ENCODE data around the gene C14orf180.
"Not testable (repeated sequence)": the region's sequence is repeated elsewhere in the genome, so short reads cannot be mapped to it uniquely, and the experiment has no call there.

The C14orf180 gene

DNA sequence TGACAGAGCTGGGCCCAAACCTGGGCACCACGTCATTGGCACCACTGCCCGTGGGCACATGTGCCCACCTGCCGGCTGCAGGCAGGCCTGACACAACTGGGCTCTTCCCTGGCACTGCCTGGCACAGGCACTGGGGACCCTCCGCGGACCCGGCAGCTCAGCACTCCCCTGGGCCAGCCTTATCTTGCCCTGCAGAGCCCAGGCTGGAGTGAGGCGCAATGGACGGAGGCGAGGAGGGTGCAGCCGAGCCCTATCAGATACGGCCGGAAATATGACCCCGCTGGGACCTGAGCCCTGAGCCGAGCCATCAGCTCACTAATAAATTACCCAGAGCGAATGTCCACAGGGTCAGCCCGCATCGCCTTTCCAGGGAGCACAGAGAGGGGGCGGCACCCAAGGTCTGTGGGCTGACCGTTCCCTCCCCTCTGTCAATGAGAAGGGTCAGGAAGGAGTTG, 1.7 kb upstream of the C14orf180 start:
- Mint-ChIP-seq H3K27ac (no peak overlapping the region), H3K4me1 (peaks cover 81% of the 10 kb centered on the region), H3K27me3 (ENCODE audit: low read depth, poor library complexity) (peaks cover 6% of the 10 kb centered on the region), H3K9me3 (no peaks in the 10 kb centered on the region), H3K36me3 (ENCODE audit: low read depth) (no peaks in the 10 kb centered on the region), H3K4me3 (peak overlapping the region; percentile 20)
- TF ChIP-seq, protein P1, sequence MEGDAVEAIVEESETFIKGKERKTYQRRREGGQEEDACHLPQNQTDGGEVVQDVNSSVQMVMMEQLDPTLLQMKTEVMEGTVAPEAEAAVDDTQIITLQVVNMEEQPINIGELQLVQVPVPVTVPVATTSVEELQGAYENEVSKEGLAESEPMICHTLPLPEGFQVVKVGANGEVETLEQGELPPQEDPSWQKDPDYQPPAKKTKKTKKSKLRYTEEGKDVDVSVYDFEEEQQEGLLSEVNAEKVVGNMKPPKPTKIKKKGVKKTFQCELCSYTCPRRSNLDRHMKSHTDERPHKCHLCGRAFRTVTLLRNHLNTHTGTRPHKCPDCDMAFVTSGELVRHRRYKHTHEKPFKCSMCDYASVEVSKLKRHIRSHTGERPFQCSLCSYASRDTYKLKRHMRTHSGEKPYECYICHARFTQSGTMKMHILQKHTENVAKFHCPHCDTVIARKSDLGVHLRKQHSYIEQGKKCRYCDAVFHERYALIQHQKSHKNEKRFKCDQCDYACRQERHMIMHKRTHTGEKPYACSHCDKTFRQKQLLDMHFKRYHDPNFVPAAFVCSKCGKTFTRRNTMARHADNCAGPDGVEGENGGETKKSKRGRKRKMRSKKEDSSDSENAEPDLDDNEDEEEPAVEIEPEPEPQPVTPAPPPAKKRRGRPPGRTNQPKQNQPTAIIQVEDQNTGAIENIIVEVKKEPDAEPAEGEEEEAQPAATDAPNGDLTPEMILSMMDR (IDR thresholded peaks at IDR 0.05) = no peak
- peak; percentile 80 for DNase-seq

DNA sequence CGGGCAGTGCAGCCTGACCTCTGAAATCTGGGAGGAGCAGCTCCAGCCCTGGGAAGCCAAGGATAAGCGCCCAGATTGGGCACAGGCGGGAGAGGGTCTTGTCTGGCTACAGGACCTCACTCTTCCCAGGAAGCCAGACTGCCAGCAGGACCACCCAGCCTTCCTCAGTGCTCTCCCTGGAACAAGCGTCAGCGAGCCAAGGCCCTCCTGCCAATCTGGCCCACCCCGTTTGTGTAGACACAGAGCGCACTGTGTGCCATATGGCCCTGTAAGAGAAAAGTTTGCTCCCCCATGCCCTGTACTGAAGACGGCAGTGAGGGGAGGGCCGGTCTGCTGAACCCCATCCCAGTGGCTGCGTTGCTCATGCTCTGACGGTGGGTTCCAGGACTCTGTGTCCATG, 1.2 kb upstream of the C14orf180 start:
- TF ChIP-seq, protein P1 (IDR thresholded peaks at IDR 0.05) = no peak
- peak overlapping the region; percentile 20 for H3K4me3 Mint-ChIP-seq
- no peaks in the 10 kb centered on the region for H3K36me3 Mint-ChIP-seq (ENCODE audit: low read depth)
- H3K9me3 Mint-ChIP-seq = no peaks in the 10 kb centered on the region
- peaks cover 4% of the 10 kb centered on the region for H3K27me3 Mint-ChIP-seq (ENCODE audit: low read depth, poor library complexity)
- DNase-seq = no peak
- H3K27ac Mint-ChIP-seq = no peak overlapping the region
- peaks cover 81% of the 10 kb centered on the region for H3K4me1 Mint-ChIP-seq

DNA sequence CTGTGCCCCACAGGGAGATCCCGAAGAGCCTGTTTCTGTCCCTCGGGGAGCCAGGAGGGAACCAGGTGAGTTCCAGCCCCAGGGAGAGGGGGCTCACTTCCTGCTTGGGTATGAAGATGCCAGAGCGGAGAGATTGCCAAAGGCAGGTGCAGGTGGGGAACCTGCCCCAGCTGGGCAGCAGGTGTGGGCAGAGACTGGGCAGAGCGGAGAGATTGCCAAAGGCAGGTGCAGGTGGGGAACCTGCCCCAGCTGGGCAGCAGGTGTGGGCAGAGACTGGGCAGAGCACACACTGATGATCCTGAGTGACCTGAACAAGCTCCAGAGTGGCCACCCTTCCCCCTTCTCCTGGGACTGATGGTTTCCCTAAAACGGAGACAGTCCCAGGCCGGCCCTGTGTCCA, 375 bp downstream of the C14orf180 start:
- not testable (repeated sequence) for H3K27me3 Mint-ChIP-seq (ENCODE audit: low read depth, poor library complexity); H3K9me3 Mint-ChIP-seq; DNase-seq; H3K4me3 Mint-ChIP-seq; H3K27ac Mint-ChIP-seq; H3K36me3 Mint-ChIP-seq (ENCODE audit: low read depth)
- peaks cover 83% of the 10 kb centered on the region for H3K4me1 Mint-ChIP-seq

DNA sequence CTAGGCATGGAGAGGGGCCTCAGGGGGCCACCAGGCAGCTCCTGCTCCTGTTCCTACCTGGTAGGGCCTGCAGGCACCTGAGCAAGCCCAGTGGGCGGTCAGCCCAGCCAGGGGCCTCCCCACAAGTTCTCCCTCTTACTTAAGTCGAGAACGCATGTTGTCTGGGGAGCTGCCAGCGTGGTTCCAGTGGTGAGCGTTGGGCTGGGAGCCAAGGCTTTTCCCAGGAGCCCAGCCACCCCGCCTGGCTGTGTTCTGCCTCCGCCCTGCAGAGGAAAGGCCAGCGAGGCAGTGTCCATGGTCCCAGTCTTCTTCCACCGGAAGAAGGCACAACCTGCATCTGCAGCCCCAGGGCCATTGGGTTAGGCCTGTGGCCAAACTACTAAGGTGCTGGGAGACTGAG, 1.4 kb downstream of the C14orf180 start:
- Mint-ChIP-seq H3K4me3 (no peak overlapping the region), H3K9me3 (no peaks in the 10 kb centered on the region), H3K36me3 (ENCODE audit: low read depth) (no peaks in the 10 kb centered on the region), H3K4me1 (peaks cover 81% of the 10 kb centered on the region), H3K27me3 (ENCODE audit: low read depth, poor library complexity) (peaks cover 4% of the 10 kb centered on the region), H3K27ac (no peak overlapping the region)
- TF ChIP-seq, protein P1 (IDR thresholded peaks at IDR 0.05) = no peak
- DNase-seq = no peak

DNA sequence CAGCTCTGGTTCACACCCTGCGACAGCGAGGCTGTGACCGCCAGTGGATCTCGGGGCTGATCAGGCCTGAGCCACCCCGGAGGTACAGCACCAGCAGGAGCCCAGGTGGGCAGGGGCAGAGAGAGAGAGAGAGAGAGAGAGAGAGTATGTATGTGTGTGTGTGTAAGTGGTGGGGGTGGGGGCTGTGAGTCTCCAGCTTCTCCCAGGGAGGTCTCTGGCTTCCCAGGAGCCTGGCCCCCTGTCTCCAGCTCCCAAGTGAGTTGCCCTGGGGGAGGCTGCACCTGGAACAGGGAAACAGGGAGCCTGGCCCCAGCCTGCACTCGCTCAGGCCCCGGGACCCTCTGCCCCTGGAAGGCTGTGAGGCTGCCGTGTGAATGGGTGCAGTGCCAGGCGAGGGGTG, 2.0 kb downstream of the C14orf180 start:
- peaks cover 6% of the 10 kb centered on the region for H3K27me3 Mint-ChIP-seq (ENCODE audit: low read depth, poor library complexity)
- peaks cover 81% of the 10 kb centered on the region for H3K4me1 Mint-ChIP-seq
- TF ChIP-seq, protein P1 (IDR thresholded peaks at IDR 0.05) = no peak
- no peaks in the 10 kb centered on the region for H3K9me3 Mint-ChIP-seq
- DNase-seq = no peak
- H3K27ac Mint-ChIP-seq = peak overlapping the region; percentile 92
- H3K36me3 Mint-ChIP-seq (ENCODE audit: low read depth) = no peaks in the 10 kb centered on the region
- H3K4me3 Mint-ChIP-seq = no peak overlapping the region

DNA sequence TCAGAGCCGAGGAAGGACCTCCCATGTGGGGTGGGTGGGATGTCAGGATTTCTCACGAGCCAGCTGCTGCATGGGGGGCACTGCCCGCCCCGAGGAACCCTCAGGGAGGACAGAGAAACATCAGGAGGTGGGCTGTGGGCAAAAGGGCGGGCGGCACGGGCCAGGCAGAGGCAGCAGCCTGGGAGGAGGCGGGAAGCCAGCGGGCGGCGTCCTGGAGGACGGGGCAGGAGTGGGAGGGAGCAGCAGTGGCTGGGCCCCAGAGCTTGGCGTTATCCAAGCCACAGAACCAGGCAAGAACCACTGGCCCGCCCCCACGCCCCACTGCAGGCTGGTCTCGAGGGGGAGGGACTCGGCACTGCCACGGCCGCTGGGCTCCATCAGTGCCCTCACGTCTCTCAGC, 2.4 kb downstream of the C14orf180 start:
- peaks cover 11% of the 10 kb centered on the region for H3K27me3 Mint-ChIP-seq (ENCODE audit: low read depth, poor library complexity)
- H3K4me3 Mint-ChIP-seq = no peak overlapping the region
- H3K4me1 Mint-ChIP-seq = peaks cover 78% of the 10 kb centered on the region
- H3K9me3 Mint-ChIP-seq = no peaks in the 10 kb centered on the region
- H3K27ac Mint-ChIP-seq = no peak overlapping the region
- TF ChIP-seq, protein P1 (IDR thresholded peaks at IDR 0.05) = no peak
- no peaks in the 10 kb centered on the region for H3K36me3 Mint-ChIP-seq (ENCODE audit: low read depth)
- DNase-seq = no peak

All from nephron progenitor cell (in vitro differentiated cells).